K562 (cell line): ENCODE data around the gene NDUFA5. TPM values are rescaled to one million over a fixed set of nuclear protein-coding genes. Genes with fewer than 3 reads are reported as not detected.
"Not testable (repeated sequence)": the region's sequence is repeated elsewhere in the genome, so short reads cannot be mapped to it uniquely, and the experiment has no call there.

ENCODE experiments used
- BCOR ChIP-seq: fragments of 450-650 bp; IDR thresholded peaks from 2 replicates; pipeline ENCODE4 v1.6.1; 2016
- CREB1 ChIP-seq, 2 experiments: sonication (generic) in 1 of 2; formaldehyde crosslinking in 1 of 2; IDR thresholded peaks; 2 replicates each; pipeline versions ENCODE4 v1.6.1 to v1.8.0; 2012 to 2022; ENCODE audit warnings: inconsistent platforms in 1 of 2, mild to moderate bottlenecking in 1 of 2, missing genetic modification reagents in 1 of 2, moderate library complexity in 1 of 2
- CXXC5 ChIP-seq: fragments of 250-450 bp; sonication (Bioruptor Pico); IDR thresholded peaks from 2 replicates; pipeline ENCODE4 v1.8.0; 2022; ENCODE audit warnings: inconsistent platforms, mild to moderate bottlenecking, moderate library complexity
- DMBX1 ChIP-seq: fragments of 250-450 bp; sonication (Bioruptor Pico); IDR thresholded peaks from 2 replicates; pipeline ENCODE4 v1.8.0; 2022; ENCODE audit warnings: inconsistent platforms, mild to moderate bottlenecking, moderate library complexity, borderline replicate concordance
- DNMT1 ChIP-seq: fragments of 450-650 bp; IDR thresholded peaks from 2 replicates; pipeline ENCODE4 v1.6.1; 2016; ENCODE audit warnings: antibody characterized with exemption, mild to moderate bottlenecking
- DPF2 ChIP-seq: fragments of 450-650 bp; IDR thresholded peaks from 2 replicates; pipeline ENCODE4 v1.6.1; 2016
- ERF ChIP-seq: fragments of 450-650 bp; formaldehyde crosslinking; IDR thresholded peaks from 2 replicates; pipeline ENCODE4 v1.4.0; 2020; ENCODE audit warnings: mild to moderate bottlenecking, mixed read lengths
- KAT7 ChIP-seq: sonication (generic); formaldehyde crosslinking; IDR thresholded peaks from 2 replicates; pipeline ENCODE4 v1.8.0; 2022; ENCODE audit warnings: missing genetic modification reagents, mild to moderate bottlenecking, borderline replicate concordance
- KLF16 ChIP-seq: IDR thresholded peaks from 2 replicates; pipeline ENCODE4 v1.6.1; 2016; ENCODE audit warnings: antibody characterized with exemption
- PHF8 ChIP-seq: fragments of 200-600 bp; sonication (generic); IDR thresholded peaks from 2 replicates; pipeline ENCODE4 v1.6.1; 2012; ENCODE audit warnings: mixed run types, mild to moderate bottlenecking, inconsistent platforms, low read length, moderate library complexity, borderline replicate concordance
- REST ChIP-seq, 2 experiments: fragments of 450-650 bp; formaldehyde crosslinking in 1 of 2; IDR thresholded peaks; 2 replicates each; pipeline versions ENCODE4 v1.4.0 to v1.6.1; 2014 to 2020; ENCODE audit warnings: mild to moderate bottlenecking in 2 of 2, borderline replicate concordance in 1 of 2, low read depth in 1 of 2
- TFAP4 ChIP-seq: sonication (generic); formaldehyde crosslinking; IDR thresholded peaks from 2 replicates; pipeline ENCODE4 v1.8.0; 2022; ENCODE audit warnings: missing genetic modification reagents, mild to moderate bottlenecking, moderate library complexity, borderline replicate concordance
- UBTF ChIP-seq, 2 experiments: IDR thresholded peaks; 2 replicates each; pipeline ENCODE4 v1.6.1; 2012; ENCODE audit warnings: improper control_type of control experiment in 2 of 2, low read depth in 2 of 2, low read length in 2 of 2, borderline replicate concordance in 1 of 2
- ZNF24 ChIP-seq: fragments of 450-650 bp; IDR thresholded peaks from 2 replicates; pipeline ENCODE4 v1.6.1; 2016
- ZNF263 ChIP-seq: sonication (generic); formaldehyde crosslinking; IDR thresholded peaks from 2 replicates; pipeline ENCODE4 v1.8.0; 2022; ENCODE audit warnings: mild to moderate bottlenecking, missing genetic modification reagents, borderline replicate concordance
- polyA plus RNA-seq, 8 experiments: library from polyadenylated mRNA; depleted of rRNA in 4 of 8; stranded (reverse) in 5 of 8; unstranded in 3 of 8; fragments of >200 nt; fragmentation: Nextera tagmentation in 2 of 8; fragmentation: Illumina TruSeq in 1 of 8; extraction: Ambion mirVana in 2 of 8; extraction: Trizol in 1 of 8; gene quantifications; 2 replicates each; pipeline versions ENCODE4 v1.2.1 to v1.2.3, GENCODE V29; 2011 to 2014; ENCODE audit warnings: inconsistent platforms in 1 of 8, missing spikeins in 1 of 8
- total RNA-seq, 7 experiments: library from RNA; depleted of rRNA in 6 of 7; stranded (reverse); fragments of >200 nt in 6 of 7; fragmentation: Illumina TruSeq in 2 of 7; extraction: Trizol in 2 of 7; gene quantifications; 2 replicates each; pipeline versions ENCODE4 v1.2.1 to v1.2.3, GENCODE V29; 2011 to 2021; ENCODE audit warnings: low replicate concordance in 1 of 7

Gene NDUFA5
- total and polyA plus RNA-seq, 9 of the 15 experiments (the other 6 are each of a cell fraction or from before 2014, with no cell fraction given) = 155 to 677 (median 269) TPM

GRCh38 chr7:123532788-123533552 lies 24.6 kb downstream of the NDUFA5 start (continued):
- peak; percentile 30; the same call in 1 of the 2 replicates for TF ChIP-seq PHF8
- TF ChIP-seq DMBX1 (CRISPR knock-in tag) = 0 out of 2 replicates have a peak, but pooled peaks have one; percentile 25
- TF ChIP-seq REST (IDR thresholded peaks at IDR 0.05; ENCODE audit: borderline replicate concordance) = peak; percentile 44; the same call in 1 of the 2 replicates
- 0 out of 2 replicates have a peak, but pooled peaks have one; percentile 32 for TF ChIP-seq REST (CRISPR knock-in tag; IDR thresholded peaks at IDR 0.05; ENCODE audit: low read depth)
- peak; percentile 84; the same call in 1 of the 2 replicates for TF ChIP-seq KAT7 (CRISPR knock-in tag)
- peak; percentile 79; the same call in 1 of the 2 replicates for TF ChIP-seq DNMT1
- TF ChIP-seq CXXC5 = peak; percentile 94
- peak; percentile 46; the same call in 1 of the 2 replicates for TF ChIP-seq DPF2
- TF ChIP-seq CREB1 (IDR thresholded peaks at IDR 0.05) = peak; percentile 19; the same call in 1 of the 2 replicates
- not testable (repeated sequence) for TF ChIP-seq CREB1 (CRISPR knock-in tag; IDR thresholded peaks at IDR 0.05)
- TF ChIP-seq UBTF (IDR thresholded peaks at IDR 0.05; ENCODE audit: borderline replicate concordance in 1 of 2, low read depth in 2 of 2, low read length in 2 of 2) = 0 out of 4 replicates have a peak, but pooled peaks have one; percentile 19 to 32
- TF ChIP-seq KLF16 = peak; percentile 36; the same call in 1 of the 2 replicates
- TF ChIP-seq ERF (CRISPR knock-in tag) = 0 out of 2 replicates have a peak, but pooled peaks have one; percentile 34
- peak; percentile 22; the same call in 1 of the 2 replicates for TF ChIP-seq ZNF263 (CRISPR knock-in tag)
- peak; percentile 40; the same call in 1 of the 2 replicates for TF ChIP-seq ZNF24
- peak; percentile 73; the same call in 1 of the 2 replicates for TF ChIP-seq TFAP4 (CRISPR knock-in tag)
- 0 out of 2 replicates have a peak, but pooled peaks have one; percentile 16 for TF ChIP-seq BCOR
